HEK293 (cell line): ENCODE data around the gene PMM1.
"Not testable (repeated sequence)": the region's sequence is repeated elsewhere in the genome, so short reads cannot be mapped to it uniquely, and the experiment has no call there.

Experiments used
- CTCF ChIA-PET: fragments of 350-600 bp; formaldehyde crosslinking; extraction: SDS; loops from one replicate; lab custom pipeline; 2021; ENCODE audit warnings: antibody characterized with exemption; lab: Yijun Ruan, JAX
- POLR2A ChIA-PET: fragments of 300-600 bp; formaldehyde crosslinking; extraction: SDS; loops from one replicate; lab custom pipeline; 2020; ENCODE audit warnings: antibody characterized with exemption, inconsistent platforms; lab: Yijun Ruan, JAX
- H3K27ac ChIP-seq: fragments of 200-500 bp; sonication (Bioruptor generic); 2 replicates; pipeline ENCODE4 v1.5.1; 2014; ENCODE audit warnings: low read depth, low read length, control low read depth, inconsistent platforms; ENCODE audit errors: extremely low read depth
- H3K36me3 ChIP-seq, 2 experiments: fragments of 200-500 bp in 1 of 2; sonication (Bioruptor generic) in 1 of 2; 1 replicate in 1 of 2; 2 replicates in 1 of 2; pipeline ENCODE4 v1.5.1; 2014 to 2017; ENCODE audit warnings: inconsistent platforms in 2 of 2, low read length in 2 of 2; ENCODE audit not compliant: control insufficient read depth in 2 of 2, insufficient read depth in 1 of 2
- H3K4me1 ChIP-seq: fragments of 200-500 bp; sonication (Bioruptor generic); 2 replicates; pipeline ENCODE4 v1.5.1; 2014; ENCODE audit warnings: mild to moderate bottlenecking, low read length, inconsistent platforms; ENCODE audit not compliant: control insufficient read depth, insufficient read depth
- H3K4me3 ChIP-seq: 2 replicates; pipeline ENCODE4 v1.5.1; 2011; ENCODE audit warnings: low read depth, mild to moderate bottlenecking, control low read depth, low read length, moderate library complexity
- H3K9me3 ChIP-seq: fragments of 200-500 bp; sonication (Bioruptor generic); 2 replicates; pipeline ENCODE4 v1.5.1; 2014; ENCODE audit warnings: low read depth, low read length, inconsistent platforms; ENCODE audit not compliant: control insufficient read depth, insufficient read depth
- EGR2 ChIP-seq: fragments of 450-650 bp; formaldehyde crosslinking; IDR thresholded peaks from 2 replicates; pipeline ENCODE4 v1.5.1; 2016; ENCODE audit warnings: low read depth, missing biosample characterization, missing genetic modification characterization
- ZBTB8A ChIP-seq: fragments of 450-650 bp; formaldehyde crosslinking; IDR thresholded peaks from 2 replicates; pipeline ENCODE4 v1.5.1; 2016; ENCODE audit warnings: missing biosample characterization, missing genetic modification characterization
- ZFHX2 ChIP-seq: fragments of 450-650 bp; formaldehyde crosslinking; conservative IDR thresholded peaks from 2 replicates; pipeline ENCODE4 v1.5.1; 2016; ENCODE audit warnings: missing biosample characterization, missing genetic modification characterization
- ZFP3 ChIP-seq: fragments of 450-650 bp; formaldehyde crosslinking; IDR thresholded peaks from 2 replicates; pipeline ENCODE4 v1.5.1; 2016; ENCODE audit warnings: low read depth, missing biosample characterization, missing genetic modification characterization
- ZNF2 ChIP-seq: fragments of 450-650 bp; formaldehyde crosslinking; IDR thresholded peaks from 2 replicates; pipeline ENCODE4 v1.5.1; 2016; ENCODE audit warnings: missing biosample characterization, missing genetic modification characterization
- ZNF350 ChIP-seq: fragments of 450-650 bp; formaldehyde crosslinking; IDR thresholded peaks from 2 replicates; pipeline ENCODE4 v1.5.0; 2017; ENCODE audit warnings: missing biosample characterization, mild to moderate bottlenecking, missing genetic modification characterization
- ZNF513 ChIP-seq: fragments of 450-650 bp; IDR thresholded peaks from 2 replicates; pipeline ENCODE4 v1.5.1; 2018; ENCODE audit warnings: missing biosample characterization, missing genetic modification characterization
- ZSCAN16 ChIP-seq: fragments of 450-650 bp; formaldehyde crosslinking; IDR thresholded peaks from 2 replicates; pipeline ENCODE4 v1.5.1; 2016; ENCODE audit warnings: missing biosample characterization, missing genetic modification characterization
- ZXDB ChIP-seq: fragments of 450-650 bp; formaldehyde crosslinking; IDR thresholded peaks from 2 replicates; pipeline ENCODE4 v1.5.1; 2016; ENCODE audit warnings: missing biosample characterization, missing genetic modification characterization

PMM1 gene

GRCh38 chr22:41560095-41560471 lies 29.6 kb downstream of the PMM1 start:
- no peak for TF ChIP-seq ZXDB (tag by site-specific recombination)
- no peak for TF ChIP-seq ZFP3 (tag by site-specific recombination)
- no peak for TF ChIP-seq ZNF513 (tag by site-specific recombination)
- TF ChIP-seq ZNF2 (tag by site-specific recombination), result no peak
- H3K4me1 ChIP-seq, result peaks cover 3% of the 10 kb centered on the region
- POLR2A ChIA-PET, result interaction anchor here (0.9 to 12.8 kb wide), 9 partner anchors 10 to 114 kb away, joined by 4 to 105 read pairs (median 7); partner anchors contain the start of genes ACO2, DESI1, PHF5A and PMM1
- H3K36me3 ChIP-seq, result no peaks in the 10 kb centered on the region
- peak overlapping the region; percentile 16 for H3K4me3 ChIP-seq
- CTCF ChIA-PET, result interaction anchor here (0.6 to 2.0 kb wide), 4 partner anchors 16 to 156 kb away, joined by 3 to 15 read pairs (median 4); partner anchors contain the start of gene POLR3H
- no peaks in the 10 kb centered on the region for H3K9me3 ChIP-seq
- no peak overlapping the region for H3K27ac ChIP-seq

- TF ChIP-seq EGR2 (tag by site-specific recombination), result 0 out of 2 replicates have a peak, but pooled peaks have one; percentile 25
- ChIA-PET CTCF (interaction anchor here (0.8 to 2.2 kb wide), 3 partner anchors 15 to 61 kb away, joined by 3 to 5 read pairs (median 4); no protein-coding TSS in a partner anchor), POLR2A (interaction anchor here (0.5 to 12.8 kb wide), 3 partner anchors 25 to 84 kb away, joined by 5 to 105 read pairs (median 7); partner anchors contain the start of gene PMM1)
- not testable (repeated sequence) for H3K4me3 ChIP-seq, H3K4me1 ChIP-seq, H3K36me3 ChIP-seq, H3K9me3 ChIP-seq, H3K27ac ChIP-seq
Observed at GRCh38 chr22:41558241-41558630, 31.4 kb downstream of the PMM1 start.

- POLR2A ChIA-PET, result interaction anchor here (0.5 to 12.8 kb wide), 2 partner anchors 32 to 84 kb away, joined by 7 to 105 read pairs; partner anchors contain the start of gene PMM1
Observed at GRCh38 chr22:41557401-41558240, 32.0 kb downstream of the PMM1 start.

DNA sequence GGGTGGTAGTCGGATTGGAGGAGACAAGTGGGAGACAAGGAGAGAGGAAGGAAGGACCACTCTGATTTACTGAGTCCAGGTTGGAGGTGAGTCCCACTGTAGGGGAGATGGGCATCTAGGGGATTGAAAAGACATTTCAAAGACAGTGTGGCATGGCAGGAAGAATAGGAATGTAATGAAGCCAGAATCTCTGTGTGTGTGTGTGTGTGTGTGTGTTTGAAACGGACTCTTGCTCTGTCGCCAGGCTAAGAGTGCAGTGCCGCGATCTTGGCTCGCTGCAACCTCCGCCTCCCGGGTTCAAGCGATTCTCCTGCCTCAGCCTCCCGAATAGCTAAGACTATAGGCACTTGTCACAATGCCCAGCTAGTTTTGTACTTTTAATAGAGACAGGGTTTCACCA lies 33.1 kb downstream of the PMM1 start:
- TF ChIP-seq ZNF350 (tag by site-specific recombination) (no peak), ZSCAN16 (tag by site-specific recombination) (no peak)
- TF ChIP-seq, all 188 proteins: peak for 0
- Histone ChIP-seq H3K4me1 (no peaks in the 10 kb centered on the region), H3K36me3 (no peaks in the 10 kb centered on the region), H3K27ac (no peak overlapping the region), H3K9me3 (no peaks in the 10 kb centered on the region), H3K4me3 (no peak overlapping the region)
- ChIA-PET POLR2A (interaction anchor here (12.8 kb wide), 1 partner anchor 33 kb away, joined by 105 read pairs; the partner anchor contains the start of gene PMM1), CTCF (interaction anchor here (0.6 to 2.2 kb wide), 2 partner anchors 9 to 41 kb away, joined by 3 to 16 read pairs; no protein-coding TSS in a partner anchor)

More at GRCh38 chr22:41557401-41558240, 32.0 kb downstream of the PMM1 start:
- no peak overlapping the region for H3K4me3 ChIP-seq
- no peaks in the 10 kb centered on the region for H3K9me3 ChIP-seq
- TF ChIP-seq ZFHX2 (tag by site-specific recombination), result no peak
- no peak for TF ChIP-seq ZBTB8A (tag by site-specific recombination)
- H3K4me1 ChIP-seq, result no peaks in the 10 kb centered on the region; the same call in 1 of the 2 replicates
- no peaks in the 10 kb centered on the region for H3K36me3 ChIP-seq
- CTCF ChIA-PET, result interaction anchor here (0.8 to 2.2 kb wide), 2 partner anchors 15 to 62 kb away, joined by 3 to 5 read pairs; no protein-coding TSS in a partner anchor
- H3K27ac ChIP-seq, result no peak overlapping the region
